Stimulated activated CD4-positive, alpha-beta T cell treated with anti-CD3 and anti-CD28 coated beads, TNF-alpha, amount 100 ng/mL, for 24 hours (primary cell): ENCODE data around the gene PYGM.

ENCODE experiments used
- DNase-seq, 3 experiments: peaks; one replicate each; pipeline ENCODE4 v3.0.0-alpha.2; 2020; ENCODE audit warnings: low read depth in 3 of 3

The PYGM gene

DNA sequence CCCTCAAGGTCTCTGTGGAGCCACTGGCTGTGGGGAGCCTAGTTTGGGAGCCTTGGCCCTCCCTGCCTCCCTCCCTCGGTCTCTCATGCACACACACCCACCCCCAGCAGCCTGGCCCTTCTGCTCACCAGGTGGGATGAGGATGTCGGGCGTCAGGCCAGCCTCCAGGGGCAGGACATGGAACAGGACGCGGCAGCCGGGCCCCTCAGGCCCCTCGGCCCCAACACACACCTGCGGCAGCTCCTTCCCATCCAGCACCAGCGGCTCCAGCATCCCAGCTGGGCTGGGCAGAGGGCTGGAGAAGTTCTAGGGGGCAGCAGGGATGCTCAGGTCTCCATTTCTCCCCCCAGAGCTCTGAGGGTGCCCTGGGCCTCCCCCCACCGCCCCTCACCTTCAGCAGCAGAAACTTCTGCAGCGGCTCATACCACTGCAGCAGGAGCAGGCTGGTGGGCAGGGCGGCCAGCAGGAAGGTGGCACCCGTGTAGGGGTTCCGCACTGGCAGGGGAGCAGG, 32.1 kb upstream of the PYGM start:
- no peak for DNase-seq

GRCh38 chr11:64790205-64791095, 30.7 kb upstream of the PYGM start:
- no peak for DNase-seq

DNA sequence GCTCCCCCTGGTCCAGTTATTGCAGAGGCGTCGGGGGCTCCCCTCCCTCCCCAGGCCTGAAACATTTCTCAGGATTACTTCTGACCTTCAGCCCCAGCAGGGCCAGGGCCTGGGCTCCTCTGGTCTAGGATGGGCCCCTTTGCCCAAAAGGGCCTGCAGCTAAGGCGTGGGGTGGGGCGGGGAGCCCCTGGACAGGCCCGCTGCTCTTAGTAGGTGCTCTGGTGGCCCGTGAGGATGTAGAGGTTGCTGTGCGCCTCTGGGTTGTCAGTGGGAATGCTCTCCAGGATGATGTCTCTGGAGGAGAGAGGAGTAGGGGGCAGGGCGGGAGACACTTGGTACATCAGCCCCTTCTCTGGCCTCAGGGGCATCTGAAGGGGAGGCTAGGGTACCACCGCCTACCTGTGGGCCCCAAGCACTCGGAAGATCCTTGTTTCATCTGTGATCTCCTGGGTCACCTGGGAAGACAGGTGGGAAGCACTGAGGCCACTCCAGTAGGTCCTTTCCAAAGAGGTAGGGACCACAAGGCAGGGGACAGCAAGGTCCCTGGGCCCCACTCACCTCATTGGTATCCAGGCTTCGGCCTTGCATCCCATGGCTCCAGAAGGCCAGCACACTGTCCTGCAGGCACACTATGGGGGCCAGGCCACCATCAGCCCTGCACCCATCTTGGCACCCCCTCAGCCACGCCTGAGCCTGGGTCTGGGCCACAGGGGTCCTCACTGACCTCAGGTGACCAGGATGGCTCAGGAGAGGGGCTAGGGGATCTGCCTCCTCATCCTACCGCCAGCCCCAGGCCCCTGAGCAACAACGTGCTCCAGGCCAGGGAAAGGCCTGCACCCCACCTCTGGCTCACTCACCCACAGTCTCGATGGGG, 29.8 kb upstream of the PYGM start:
- DNase-seq = no peak

GRCh38 chr11:64788321-64789215, 28.8 kb upstream of the PYGM start:
- DNase-seq = no peak

DNA sequence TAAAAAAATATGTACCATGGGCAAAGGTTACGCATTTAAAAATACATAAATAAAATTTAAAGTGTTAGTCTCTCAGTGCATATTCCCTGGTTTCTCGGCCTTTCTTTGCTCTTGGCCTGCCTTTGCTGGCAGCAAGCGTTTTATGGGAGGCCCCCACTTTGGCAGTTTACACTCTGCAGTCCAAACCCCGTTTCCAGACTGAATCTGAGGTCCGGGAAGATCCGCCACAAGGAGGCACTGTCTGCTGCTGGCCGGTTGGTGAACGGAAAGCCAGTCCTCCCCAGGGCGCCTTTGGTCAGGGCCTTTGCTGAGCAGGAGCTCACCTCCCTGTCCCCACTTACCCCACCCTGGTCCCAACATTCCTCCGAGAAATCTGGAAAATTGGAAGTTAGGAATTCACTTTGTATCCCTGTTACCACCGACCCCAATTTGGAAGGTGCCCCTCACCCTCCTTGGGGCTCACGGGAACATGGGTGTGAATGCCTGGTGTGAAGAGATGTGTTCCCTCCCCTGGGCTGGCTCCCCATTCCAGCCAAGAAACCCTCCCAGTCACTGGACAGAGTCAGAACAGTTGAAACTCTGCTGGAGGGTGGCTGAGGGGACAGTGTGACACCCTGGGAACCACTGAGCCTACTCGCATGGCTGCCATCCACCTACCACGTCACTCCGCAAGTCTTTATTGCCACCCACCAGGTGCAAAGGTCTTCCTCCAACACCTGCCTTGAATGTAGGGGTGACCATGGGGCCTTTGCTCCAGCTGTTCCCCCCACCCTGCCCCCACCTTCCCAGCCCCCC, 27.9 kb upstream of the PYGM start:
- DNase-seq = peak in 1 of 3 experiments; percentile 58

- no peak for DNase-seq
Measured at GRCh38 chr11:64786308-64786707, 26.5 kb upstream of the PYGM start.

DNA sequence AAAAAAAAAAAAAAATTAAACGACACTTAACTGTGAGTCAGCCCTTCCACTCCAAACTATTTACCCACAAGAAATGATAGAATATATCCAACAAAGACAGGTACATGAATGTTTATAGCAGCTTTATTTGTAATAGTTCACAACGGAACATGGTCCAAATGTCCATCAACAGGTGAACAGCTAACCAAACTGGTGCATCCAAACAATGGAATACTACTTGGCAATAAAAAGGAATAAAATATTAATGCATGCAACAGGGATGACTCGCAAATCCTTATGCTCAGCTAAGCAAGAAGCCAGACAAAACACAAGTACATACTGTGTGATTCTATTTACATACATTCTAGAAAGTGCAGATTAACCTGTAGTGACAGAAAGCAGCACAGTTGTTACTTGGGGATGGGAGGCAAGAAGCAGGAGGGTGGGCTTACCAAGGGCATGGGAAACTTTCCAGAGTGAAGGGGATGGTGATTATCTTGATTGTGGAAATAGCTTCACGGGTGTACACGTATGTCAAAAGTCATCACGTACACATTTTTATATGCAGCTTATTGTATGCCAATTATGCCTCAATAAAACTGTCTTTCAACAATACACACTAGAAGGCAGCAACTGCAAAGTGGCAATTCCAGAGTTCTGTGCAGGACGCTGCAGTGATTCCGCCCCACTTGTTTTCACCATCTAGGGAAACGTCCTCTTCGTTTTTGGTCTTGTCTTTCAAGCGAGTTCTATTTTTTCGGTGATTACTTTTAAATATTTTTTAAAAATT, 25.2 kb upstream of the PYGM start:
- DNase-seq = no peak

- DNase-seq = peak; percentile 96 to 99 (median 98)
Measured at GRCh38 chr11:64778473-64779298, 18.9 kb upstream of the PYGM start, which contains the start of gene SF1. SF1 (minus strand) TSS chr11:64778542; CDS start chr11:64778392, 150 bp downstream.

GRCh38 chr11:64778223-64778472, 18.4 kb upstream of the PYGM start:
- DNase-seq = no peak

DNA sequence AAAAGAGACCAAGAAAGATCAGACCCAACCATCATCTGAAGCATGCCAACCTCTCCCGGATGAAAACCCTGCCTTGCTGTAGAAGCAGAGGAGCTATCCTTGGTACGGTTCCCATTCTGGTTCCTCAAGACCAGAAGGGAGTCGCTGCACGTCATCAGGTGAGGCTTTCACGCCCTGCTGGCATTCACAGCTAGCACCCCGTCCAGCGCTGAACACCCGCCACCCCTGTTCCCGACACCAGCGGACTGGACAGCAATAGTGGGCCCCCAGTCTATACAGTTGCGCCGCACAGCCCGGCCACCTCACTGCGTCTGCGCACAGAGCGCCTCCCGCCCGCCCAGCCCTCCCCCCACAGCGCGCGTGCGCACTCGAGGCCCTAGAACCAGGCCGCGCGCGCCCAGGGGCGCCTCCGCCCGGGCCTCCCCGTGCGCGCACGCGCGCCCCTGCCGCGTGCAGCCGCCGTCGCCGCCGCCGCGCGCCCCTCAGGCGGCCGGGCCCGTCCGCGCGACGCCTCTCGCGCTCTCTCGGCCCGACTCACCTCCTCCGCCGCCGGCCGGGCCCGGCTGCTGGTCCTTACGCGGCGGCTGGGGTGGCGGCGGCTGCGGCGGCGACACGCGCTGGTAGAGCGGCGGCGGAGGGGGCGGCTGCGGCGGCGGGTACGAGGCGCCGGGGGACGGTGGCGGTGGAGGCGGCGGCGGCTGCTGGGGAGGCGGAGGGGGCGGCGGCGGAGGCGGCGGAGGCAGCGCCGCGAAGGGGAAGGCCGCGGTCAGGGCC, 17.9 kb upstream of the PYGM start:
- peak; percentile 63 to 74 (median 64) for DNase-seq

GRCh38 chr11:64776875-64777274, 17.1 kb upstream of the PYGM start:
- no peak for DNase-seq

GRCh38 chr11:64776425-64776824, 16.7 kb upstream of the PYGM start:
- DNase-seq = no peak

- DNase-seq = no peak
Measured at GRCh38 chr11:64774144-64774543, 14.4 kb upstream of the PYGM start.

GRCh38 chr11:64772303-64773018, 12.7 kb upstream of the PYGM start:
- DNase-seq = no peak

DNA sequence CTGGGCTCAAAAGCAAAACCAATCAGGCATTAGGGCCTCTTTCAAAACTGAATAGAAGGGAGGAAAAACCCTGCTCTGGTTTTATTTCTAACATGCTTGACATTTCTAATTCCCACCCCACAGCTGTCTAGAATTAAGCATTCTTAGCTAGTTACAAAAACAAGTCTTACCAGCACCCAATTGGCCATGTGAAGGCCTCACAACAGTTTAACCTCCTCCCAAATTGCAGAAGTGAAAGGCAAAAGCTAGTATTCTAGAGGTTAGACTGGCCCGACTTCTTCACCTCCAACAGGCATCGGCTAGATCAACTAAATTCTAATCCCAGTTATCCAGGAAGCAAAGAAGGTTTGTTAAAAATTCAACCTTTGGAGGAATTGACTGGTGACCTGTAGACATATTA, 12.1 kb upstream of the PYGM start:
- DNase-seq = no peak

DNA sequence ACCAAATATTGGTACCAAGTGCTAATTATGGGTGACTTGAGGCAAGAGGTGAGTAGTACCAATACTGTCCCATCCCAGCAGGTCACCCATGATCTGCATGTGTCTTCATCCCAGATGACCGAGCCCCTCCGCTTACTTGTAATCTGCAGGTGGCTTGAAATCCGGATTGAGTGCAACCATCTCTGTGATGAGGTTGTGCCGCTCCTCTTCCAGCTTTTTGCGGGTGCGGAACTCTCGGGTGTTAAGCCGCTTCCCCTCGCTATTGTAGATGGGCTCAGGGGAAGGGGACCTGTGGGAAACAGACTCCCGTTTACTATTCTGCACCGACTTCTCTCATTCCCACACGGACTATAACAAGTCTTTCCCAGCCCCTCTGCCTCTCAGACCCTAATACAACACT, 10.3 kb upstream of the PYGM start:
- no peak for DNase-seq

- no peak for DNase-seq
Measured at GRCh38 chr11:64769283-64769682, 9.5 kb upstream of the PYGM start.

DNA sequence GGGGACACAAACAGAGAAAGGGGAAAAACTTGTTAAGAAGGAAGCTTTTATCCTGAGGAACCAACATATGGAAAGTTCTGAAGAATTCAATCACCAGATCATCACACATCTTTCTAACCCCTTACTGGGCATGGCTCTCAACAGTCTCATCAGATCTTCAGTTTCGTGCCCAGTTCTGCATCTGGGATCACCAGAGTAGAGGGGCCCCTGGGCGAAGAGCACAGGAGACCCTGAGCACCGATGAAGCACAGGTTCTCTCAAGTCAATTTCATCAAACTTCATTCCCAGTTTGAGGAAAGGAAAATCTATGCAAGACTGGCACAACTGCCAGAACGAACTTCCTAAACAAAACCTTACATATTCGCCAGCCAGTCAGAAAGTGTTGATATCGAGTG, 8.5 kb upstream of the PYGM start:
- no peak for DNase-seq
